Stimulated activated CD4-positive, alpha-beta T cell treated with anti-CD3 and anti-CD28 coated beads, Interleukin-12 subunit alpha, Interleukin-12 subunit beta, amount 100 ng/mL, for 24 hours (primary cell): ENCODE measurements around the gene MYH13.

Source experiments
- DNase-seq, 2 experiments: peaks; one replicate each; pipeline ENCODE4 v3.0.0-alpha.2; 2020; ENCODE audit warnings: low read depth in 2 of 2

The MYH13 gene

GRCh38 chr17:10344816-10345215 lies 28.0 kb downstream of the MYH13 start:
- DNase-seq, result no peak

GRCh38 chr17:10339051-10339450 lies 33.8 kb downstream of the MYH13 start:
- DNase-seq, result no peak

GRCh38 chr17:10337976-10338375 lies 34.8 kb downstream of the MYH13 start:
- no peak for DNase-seq

- no peak for DNase-seq
These were observed 35.7 kb downstream of the MYH13 start for GRCh38 chr17:10337136-10337535.

GRCh38 chr17:10336393-10336792 lies 36.4 kb downstream of the MYH13 start:
- DNase-seq, result no peak

- DNase-seq, result no peak
These were observed 40.3 kb downstream of the MYH13 start for GRCh38 chr17:10332515-10332914.

GRCh38 chr17:10328971-10329923 lies 43.6 kb downstream of the MYH13 start:
- no peak for DNase-seq

GRCh38 chr17:10328206-10328605 lies 44.6 kb downstream of the MYH13 start:
- no peak for DNase-seq

GRCh38 chr17:10327640-10328039 lies 45.2 kb downstream of the MYH13 start:
- DNase-seq, result peak; percentile 40 to 76

- DNase-seq, result no peak
These were observed 47.6 kb downstream of the MYH13 start for GRCh38 chr17:10325031-10325695.

- no peak for DNase-seq
These were observed 48.8 kb downstream of the MYH13 start for GRCh38 chr17:10323812-10324610.

GRCh38 chr17:10318535-10318934 lies 54.3 kb downstream of the MYH13 start:
- no peak for DNase-seq

- DNase-seq, result no peak
These were observed 55.3 kb downstream of the MYH13 start for GRCh38 chr17:10317543-10317834.

- DNase-seq, result no peak
These were observed 55.8 kb downstream of the MYH13 start for GRCh38 chr17:10316801-10317542.

GRCh38 chr17:10314329-10314728 lies 58.5 kb downstream of the MYH13 start:
- no peak for DNase-seq

- DNase-seq, result no peak
These were observed 59.7 kb downstream of the MYH13 start for GRCh38 chr17:10313037-10313672.

GRCh38 chr17:10311131-10311530 lies 61.7 kb downstream of the MYH13 start:
- no peak for DNase-seq

GRCh38 chr17:10309003-10309974 lies 63.5 kb downstream of the MYH13 start:
- DNase-seq, result no peak

GRCh38 chr17:10306585-10306984 lies 66.2 kb downstream of the MYH13 start:
- no peak for DNase-seq

- DNase-seq, result no peak
These were observed 67.4 kb downstream of the MYH13 start for GRCh38 chr17:10305398-10305797.
